ENCODE measurements around the gene CIBAR2. TPM values are rescaled to one million over a fixed set of nuclear protein-coding genes. Genes with fewer than 3 reads are reported as not detected.
"Not testable (repeated sequence)": the region's sequence is repeated elsewhere in the genome, so short reads cannot be mapped to it uniquely, and the experiment has no call there.

The CIBAR2 gene
- total RNA-seq, 1 donor from 2014 or later = not detected

GRCh38 chr16:85057212-85057889, 54.9 kb downstream of the CIBAR2 start:
- Histone ChIP-seq H3K27me3 (ENCODE audit: low read depth) (no peaks in the 10 kb centered on the region), H3K4me1 (peaks cover 38% of the 10 kb centered on the region), H3K9me3 (replicated peaks) (no peaks in the 10 kb centered on the region), H3K36me3 (no peaks in the 10 kb centered on the region), H3K27ac (replicated peaks) (no peak overlapping the region), H3K4me3 (no peak overlapping the region)
- TF ChIP-seq CTCF (IDR thresholded peaks at IDR 0.05; ENCODE audit: borderline replicate concordance) = peak; percentile 22
- intact Hi-C loops (cut with micrococcal nuclease) = no loop called here
- no peak for DNase-seq

DNA sequence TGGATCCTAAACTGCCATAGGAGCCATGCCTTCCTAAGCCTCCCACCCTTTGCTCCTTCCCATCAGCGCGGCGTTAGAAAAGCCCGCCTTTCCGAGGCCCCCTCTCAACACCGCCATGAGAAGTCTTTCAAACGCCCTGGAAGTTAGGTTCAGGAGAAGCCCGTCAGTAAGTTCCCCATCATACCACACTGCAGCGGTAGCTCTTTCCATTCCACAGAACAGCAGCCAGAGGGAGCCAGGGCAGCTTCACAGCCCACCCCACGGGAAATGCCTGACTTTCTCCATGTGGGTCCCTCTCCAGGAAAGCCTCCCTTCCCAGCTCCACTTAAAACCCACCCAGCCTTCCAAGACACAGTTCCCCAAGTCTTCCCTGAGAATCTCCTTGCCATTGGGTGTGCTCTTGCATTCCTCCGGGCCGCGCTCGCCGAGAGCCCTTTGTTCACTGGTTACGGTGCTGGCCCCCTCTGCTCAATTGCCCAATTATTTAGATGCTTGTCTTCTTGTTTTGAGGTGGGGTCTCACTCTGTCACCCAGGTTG, 56.0 kb downstream of the CIBAR2 start:
- intact Hi-C loops (cut with micrococcal nuclease) = no loop called here
- H3K4me3 ChIP-seq = peak overlapping the region; percentile 49
- TF ChIP-seq CTCF (IDR thresholded peaks at IDR 0.05; ENCODE audit: borderline replicate concordance) = peak; percentile 61

DNA sequence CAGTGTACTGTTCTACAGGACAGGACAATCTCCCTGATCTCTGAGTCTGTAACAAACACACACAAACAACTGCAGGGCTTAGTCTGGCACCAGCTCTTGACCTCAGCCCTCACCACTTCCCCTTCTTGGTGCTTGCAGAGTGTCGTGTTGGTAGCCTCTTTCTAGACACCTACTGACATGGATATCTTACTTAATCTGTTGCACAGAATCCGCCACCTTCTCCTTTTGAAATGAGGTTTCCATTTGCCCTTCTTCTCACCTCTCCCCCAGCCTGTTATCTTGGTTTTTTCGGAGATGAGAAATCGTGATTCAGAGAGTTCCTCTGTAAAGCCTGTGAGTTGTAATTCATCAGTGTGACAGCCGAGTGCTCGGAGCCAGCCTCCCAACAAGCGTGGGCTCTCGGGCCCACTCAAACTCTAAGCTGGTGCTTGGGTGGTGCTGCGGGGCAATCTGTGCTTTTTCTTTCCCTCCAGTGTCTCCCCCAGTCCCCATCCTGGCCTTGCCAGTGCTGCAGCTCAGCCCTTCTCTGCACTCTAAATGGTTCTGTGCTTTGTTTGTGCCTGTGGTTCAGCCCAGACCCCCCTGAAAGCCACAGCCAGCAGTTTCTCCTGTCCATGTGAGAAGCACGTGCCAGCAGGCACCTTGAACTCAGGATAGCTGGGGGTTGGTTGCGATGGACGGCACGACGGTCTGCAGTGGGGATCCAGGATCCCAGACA, 56.6 kb downstream of the CIBAR2 start:
- peaks cover 46% of the 10 kb centered on the region for H3K4me1 ChIP-seq
- DNase-seq = no peak
- intact Hi-C loops (cut with micrococcal nuclease) = no loop called here

More for the DNA sequence above, 56.0 kb downstream of the CIBAR2 start:
- peak overlapping the region; percentile 73 for H3K27ac ChIP-seq (replicated peaks)
- no peaks in the 10 kb centered on the region for H3K36me3 ChIP-seq
- no peaks in the 10 kb centered on the region for H3K27me3 ChIP-seq (ENCODE audit: low read depth)
- peaks cover 40% of the 10 kb centered on the region for H3K4me1 ChIP-seq
- no peaks in the 10 kb centered on the region for H3K9me3 ChIP-seq (replicated peaks)
- no peak for DNase-seq

DNA sequence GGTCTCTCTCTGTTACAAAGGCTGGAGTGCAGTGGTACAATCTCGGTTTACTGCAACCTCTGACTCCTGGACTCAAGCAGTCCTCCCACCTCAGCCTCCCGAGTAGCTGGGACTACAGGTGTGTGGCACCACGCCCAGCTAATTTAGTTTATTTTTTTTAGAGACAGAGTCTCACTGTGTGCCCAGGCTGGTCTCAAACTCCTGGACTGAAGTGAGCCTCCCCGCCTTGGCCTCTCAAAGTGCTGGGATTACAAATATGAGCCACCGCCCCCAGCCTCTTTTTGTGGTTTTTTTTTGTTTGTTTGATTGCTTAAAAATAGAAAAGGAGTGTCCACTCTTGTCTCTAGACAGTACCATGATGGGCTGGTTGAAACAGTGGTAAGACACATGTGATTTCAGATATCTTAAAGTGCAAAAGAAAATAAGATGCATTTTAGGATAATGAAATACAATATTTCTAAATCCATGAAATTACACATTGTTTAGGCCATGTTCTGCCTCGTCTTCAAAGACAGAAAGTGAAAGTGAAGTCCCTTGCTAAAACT, 57.3 kb downstream of the CIBAR2 start:
- TF ChIP-seq CTCF (IDR thresholded peaks at IDR 0.05; ENCODE audit: borderline replicate concordance) = no peak
- H3K36me3 ChIP-seq = no peaks in the 10 kb centered on the region
- DNase-seq = no peak
- H3K4me1 ChIP-seq = peaks cover 49% of the 10 kb centered on the region
- H3K27me3 ChIP-seq (ENCODE audit: low read depth) = no peaks in the 10 kb centered on the region
- no peaks in the 10 kb centered on the region for H3K9me3 ChIP-seq (replicated peaks)
- intact Hi-C loops (cut with micrococcal nuclease) = no loop called here
- peak overlapping the region; percentile 73 for H3K27ac ChIP-seq (replicated peaks)
- peak overlapping the region; percentile 49 for H3K4me3 ChIP-seq

More for the DNA sequence above, 56.6 kb downstream of the CIBAR2 start:
- Histone ChIP-seq H3K36me3 (no peaks in the 10 kb centered on the region), H3K4me3 (peak overlapping the region; percentile 49), H3K9me3 (replicated peaks) (no peaks in the 10 kb centered on the region), H3K27ac (replicated peaks) (peak overlapping the region; percentile 73), H3K27me3 (ENCODE audit: low read depth) (no peaks in the 10 kb centered on the region)
- TF ChIP-seq CTCF (IDR thresholded peaks at IDR 0.05; ENCODE audit: borderline replicate concordance) = no peak

DNA sequence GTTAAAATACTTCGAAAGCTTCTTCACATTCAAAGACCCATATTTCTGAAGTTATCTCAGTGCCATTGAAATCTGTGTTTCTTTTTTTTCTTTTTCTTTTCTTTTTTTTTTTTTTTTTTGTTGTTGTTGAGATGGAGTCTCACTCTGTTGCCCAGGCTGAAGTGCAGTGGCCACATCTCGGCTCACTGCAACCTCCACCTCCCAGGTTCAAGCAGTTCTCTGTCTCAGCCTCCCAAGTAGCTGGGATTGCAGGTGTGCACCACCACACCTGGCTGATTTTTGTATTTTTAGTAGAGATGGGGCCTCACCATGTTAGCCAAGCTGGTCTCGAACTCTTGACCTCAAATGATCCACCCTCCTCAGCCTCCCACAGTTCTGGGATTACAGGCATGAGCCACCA, 58.0 kb downstream of the CIBAR2 start:
- H3K36me3 ChIP-seq; H3K4me3 ChIP-seq; DNase-seq; H3K9me3 ChIP-seq (replicated peaks); intact Hi-C loops (cut with micrococcal nuclease); H3K27me3 ChIP-seq (ENCODE audit: low read depth): not testable (repeated sequence)
- Histone ChIP-seq H3K27ac (replicated peaks) (peak overlapping the region; percentile 73), H3K4me1 (peaks cover 49% of the 10 kb centered on the region)
